Measurements from ENCODE around the gene EDEM3.
"Not testable (repeated sequence)": the region's sequence is repeated elsewhere in the genome, so short reads cannot be mapped to it uniquely, and the experiment has no call there.

The EDEM3 gene

GRCh38 chr1:184754476-184755225, at the start of gene EDEM3:
TSS of gene EDEM3 (minus strand) at chr1:184754858. CDS start at chr1:184754646, 212 bp downstream.
- peak; percentile 85 to 100 (median 99) for DNase-seq

GRCh38 chr1:184804220-184804619, 49.6 kb upstream of the EDEM3 start:
- no peak for DNase-seq

GRCh38 chr1:184803180-184803492, 48.5 kb upstream of the EDEM3 start:
- DNase-seq: no peak

- no peak for DNase-seq
These were observed 47.9 kb upstream of the EDEM3 start for GRCh38 chr1:184802354-184803179.

GRCh38 chr1:184801503-184801902, 46.8 kb upstream of the EDEM3 start:
- no peak for DNase-seq

- DNase-seq: no peak
These were observed 46.2 kb upstream of the EDEM3 start for GRCh38 chr1:184800876-184801275.

- DNase-seq: no peak
These were observed 39.3 kb upstream of the EDEM3 start for GRCh38 chr1:184793967-184794366.

GRCh38 chr1:184792450-184792969, 37.9 kb upstream of the EDEM3 start:
- peak in 40 of 51 donors; percentile 2 to 84 (median 56) for DNase-seq

- no peak for DNase-seq
These were observed 36.9 kb upstream of the EDEM3 start for GRCh38 chr1:184791550-184791900.

- no peak for DNase-seq
These were observed 36.2 kb upstream of the EDEM3 start for GRCh38 chr1:184790642-184791549.

GRCh38 chr1:184789884-184790283, 35.2 kb upstream of the EDEM3 start:
- DNase-seq: no peak

- DNase-seq: no peak
These were observed 34.3 kb upstream of the EDEM3 start for GRCh38 chr1:184788970-184789369.

GRCh38 chr1:184785529-184785928, 30.9 kb upstream of the EDEM3 start:
- DNase-seq: no peak

GRCh38 chr1:184783723-184784122, 29.1 kb upstream of the EDEM3 start:
- not testable (repeated sequence) for DNase-seq

- no peak for DNase-seq
These were observed 27.3 kb upstream of the EDEM3 start for GRCh38 chr1:184781941-184782340.

GRCh38 chr1:184775885-184776284, 21.2 kb upstream of the EDEM3 start:
- DNase-seq: no peak

GRCh38 chr1:184775329-184775728, 20.7 kb upstream of the EDEM3 start:
- no peak for DNase-seq

- DNase-seq: no peak
These were observed 19.2 kb upstream of the EDEM3 start for GRCh38 chr1:184773762-184774320.

GRCh38 chr1:184771190-184771691, 16.6 kb upstream of the EDEM3 start:
- DNase-seq: no peak

- DNase-seq: no peak
These were observed 15.7 kb upstream of the EDEM3 start for GRCh38 chr1:184770181-184770979.
